HEK293 (cell line): ENCODE measurements around the gene CYP4Z1.
"Not testable (repeated sequence)": the region's sequence is repeated elsewhere in the genome, so short reads cannot be mapped to it uniquely, and the experiment has no call there.

Source experiments
- CTCF ChIA-PET: fragments of 350-600 bp; formaldehyde crosslinking; extraction: SDS; loops from one replicate; lab custom pipeline; 2021; ENCODE audit warnings: antibody characterized with exemption; lab: Yijun Ruan, JAX
- POLR2A ChIA-PET: fragments of 300-600 bp; formaldehyde crosslinking; extraction: SDS; loops from one replicate; lab custom pipeline; 2020; ENCODE audit warnings: antibody characterized with exemption, inconsistent platforms; lab: Yijun Ruan, JAX
- H3K27ac ChIP-seq: fragments of 200-500 bp; sonication (Bioruptor generic); 2 replicates; pipeline ENCODE4 v1.5.1; 2014; ENCODE audit warnings: low read depth, low read length, control low read depth, inconsistent platforms; ENCODE audit errors: extremely low read depth
- H3K36me3 ChIP-seq, 2 experiments: fragments of 200-500 bp in 1 of 2; sonication (Bioruptor generic) in 1 of 2; 1 replicate in 1 of 2; 2 replicates in 1 of 2; pipeline ENCODE4 v1.5.1; 2014 to 2017; ENCODE audit warnings: inconsistent platforms in 2 of 2, low read length in 2 of 2; ENCODE audit not compliant: control insufficient read depth in 2 of 2, insufficient read depth in 1 of 2
- H3K4me1 ChIP-seq: fragments of 200-500 bp; sonication (Bioruptor generic); 2 replicates; pipeline ENCODE4 v1.5.1; 2014; ENCODE audit warnings: mild to moderate bottlenecking, low read length, inconsistent platforms; ENCODE audit not compliant: control insufficient read depth, insufficient read depth
- H3K4me3 ChIP-seq: 2 replicates; pipeline ENCODE4 v1.5.1; 2011; ENCODE audit warnings: low read depth, mild to moderate bottlenecking, control low read depth, low read length, moderate library complexity
- H3K9me3 ChIP-seq: fragments of 200-500 bp; sonication (Bioruptor generic); 2 replicates; pipeline ENCODE4 v1.5.1; 2014; ENCODE audit warnings: low read depth, low read length, inconsistent platforms; ENCODE audit not compliant: control insufficient read depth, insufficient read depth
- GLIS2 ChIP-seq: fragments of 450-650 bp; formaldehyde crosslinking; IDR thresholded peaks from 2 replicates; pipeline ENCODE4 v1.5.1; 2016; ENCODE audit warnings: missing biosample characterization, missing genetic modification characterization
- INSM2 ChIP-seq: fragments of 450-650 bp; formaldehyde crosslinking; IDR thresholded peaks from 2 replicates; pipeline ENCODE4 v1.5.1; 2016; ENCODE audit warnings: missing biosample characterization, missing genetic modification characterization
- SETDB1 ChIP-seq: IDR thresholded peaks from one replicate; pipeline ENCODE4 v1.6.1; 2017; ENCODE audit warnings: mild to moderate bottlenecking, low read length, moderate library complexity, mixed read lengths; ENCODE audit not compliant: insufficient read length
- TCF7L2 ChIP-seq: IDR thresholded peaks from 2 replicates; pipeline ENCODE4 v1.6.1; 2011; ENCODE audit warnings: low read depth, mild to moderate bottlenecking, inconsistent platforms, low read length, moderate library complexity, borderline replicate concordance
- ZBTB44 ChIP-seq: fragments of 450-650 bp; IDR thresholded peaks from 2 replicates; pipeline ENCODE4 v1.5.1; 2018; ENCODE audit warnings: missing biosample characterization, mild to moderate bottlenecking, missing genetic modification characterization
- ZIC2 ChIP-seq: fragments of 450-650 bp; formaldehyde crosslinking; IDR thresholded peaks from 2 replicates; pipeline ENCODE4 v1.5.1; 2016; ENCODE audit warnings: missing biosample characterization, missing genetic modification characterization
- ZNF133 ChIP-seq: fragments of 450-650 bp; formaldehyde crosslinking; IDR thresholded peaks from 2 replicates; pipeline ENCODE4 v1.5.1; 2016; ENCODE audit warnings: missing biosample characterization, missing genetic modification characterization
- ZNF174 ChIP-seq: fragments of 450-650 bp; formaldehyde crosslinking; IDR thresholded peaks from 2 replicates; pipeline ENCODE4 v1.5.0; 2017; ENCODE audit warnings: missing biosample characterization, mild to moderate bottlenecking, missing genetic modification characterization
- ZNF19 ChIP-seq: fragments of 450-650 bp; formaldehyde crosslinking; IDR thresholded peaks from 2 replicates; pipeline ENCODE4; 2016; ENCODE audit warnings: missing biosample characterization, missing genetic modification characterization, low read depth
- ZNF248 ChIP-seq: fragments of 450-650 bp; formaldehyde crosslinking; IDR thresholded peaks from 2 replicates; pipeline ENCODE4 v1.5.1; 2017; ENCODE audit warnings: missing biosample characterization, missing genetic modification characterization
- ZNF350 ChIP-seq: fragments of 450-650 bp; formaldehyde crosslinking; IDR thresholded peaks from 2 replicates; pipeline ENCODE4 v1.5.0; 2017; ENCODE audit warnings: missing biosample characterization, mild to moderate bottlenecking, missing genetic modification characterization
- ZNF426 ChIP-seq: fragments of 450-650 bp; formaldehyde crosslinking; IDR thresholded peaks from 2 replicates; pipeline ENCODE4 v1.5.1; 2017; ENCODE audit warnings: missing biosample characterization, missing genetic modification characterization, mild to moderate bottlenecking, inconsistent platforms, moderate library complexity
- ZNF530 ChIP-seq: fragments of 450-650 bp; formaldehyde crosslinking; IDR thresholded peaks from 2 replicates; pipeline ENCODE4 v1.5.1; 2016; ENCODE audit warnings: low read depth, missing biosample characterization, missing genetic modification characterization
- ZNF548 ChIP-seq: fragments of 450-650 bp; formaldehyde crosslinking; IDR thresholded peaks from 2 replicates; pipeline ENCODE4 v1.5.1; 2016; ENCODE audit warnings: missing biosample characterization, missing genetic modification characterization
- ZNF585B ChIP-seq: fragments of 450-650 bp; formaldehyde crosslinking; IDR thresholded peaks from 2 replicates; pipeline ENCODE4 v1.5.1; 2016; ENCODE audit warnings: missing biosample characterization, missing genetic modification characterization
- ZNF777 ChIP-seq: fragments of 450-650 bp; formaldehyde crosslinking; IDR thresholded peaks from 2 replicates; pipeline ENCODE4 v1.5.1; 2017; ENCODE audit warnings: missing biosample characterization, missing genetic modification characterization, borderline replicate concordance
- TF ChIP-seq, protein P1 (sequence below): fragments of 450-650 bp; formaldehyde crosslinking; IDR thresholded peaks from 2 replicates; pipeline ENCODE4 v1.5.1; 2016; ENCODE audit warnings: missing biosample characterization, missing genetic modification characterization
- TF ChIP-seq, protein P2 (sequence below): fragments of 450-650 bp; formaldehyde crosslinking; IDR thresholded peaks from 2 replicates; pipeline ENCODE4 v1.5.1; 2016; ENCODE audit warnings: missing biosample characterization, missing genetic modification characterization, low read depth

CYP4Z1 gene

GRCh38 chr1:47137925-47138615, 71.0 kb downstream of the CYP4Z1 start:
- Histone ChIP-seq H3K36me3 (no peaks in the 10 kb centered on the region), H3K4me3 (no peak overlapping the region), H3K9me3 (no peaks in the 10 kb centered on the region), H3K4me1 (no peaks in the 10 kb centered on the region), H3K27ac (no peak overlapping the region)
- TF ChIP-seq ZNF133 (tag by site-specific recombination) (no peak), ZNF426 (no peak), ZNF585B (tag by site-specific recombination) (no peak), ZNF350 (tag by site-specific recombination) (no peak), ZNF174 (tag by site-specific recombination) (no peak), INSM2 (tag by site-specific recombination) (no peak), ZNF248 (tag by site-specific recombination) (no peak), SETDB1 (no peak), ZNF530 (tag by site-specific recombination) (no peak), GLIS2 (no peak), ZIC2 (tag by site-specific recombination) (no peak), ZBTB44 (no peak), TCF7L2 (no peak), ZNF19 (tag by site-specific recombination) (no peak), ZNF777 (tag by site-specific recombination) (no peak), ZNF548 (no peak)
- TF ChIP-seq, protein P1, sequence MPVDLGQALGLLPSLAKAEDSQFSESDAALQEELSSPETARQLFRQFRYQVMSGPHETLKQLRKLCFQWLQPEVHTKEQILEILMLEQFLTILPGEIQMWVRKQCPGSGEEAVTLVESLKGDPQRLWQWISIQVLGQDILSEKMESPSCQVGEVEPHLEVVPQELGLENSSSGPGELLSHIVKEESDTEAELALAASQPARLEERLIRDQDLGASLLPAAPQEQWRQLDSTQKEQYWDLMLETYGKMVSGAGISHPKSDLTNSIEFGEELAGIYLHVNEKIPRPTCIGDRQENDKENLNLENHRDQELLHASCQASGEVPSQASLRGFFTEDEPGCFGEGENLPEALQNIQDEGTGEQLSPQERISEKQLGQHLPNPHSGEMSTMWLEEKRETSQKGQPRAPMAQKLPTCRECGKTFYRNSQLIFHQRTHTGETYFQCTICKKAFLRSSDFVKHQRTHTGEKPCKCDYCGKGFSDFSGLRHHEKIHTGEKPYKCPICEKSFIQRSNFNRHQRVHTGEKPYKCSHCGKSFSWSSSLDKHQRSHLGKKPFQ: no peak
- TF ChIP-seq, protein P2, sequence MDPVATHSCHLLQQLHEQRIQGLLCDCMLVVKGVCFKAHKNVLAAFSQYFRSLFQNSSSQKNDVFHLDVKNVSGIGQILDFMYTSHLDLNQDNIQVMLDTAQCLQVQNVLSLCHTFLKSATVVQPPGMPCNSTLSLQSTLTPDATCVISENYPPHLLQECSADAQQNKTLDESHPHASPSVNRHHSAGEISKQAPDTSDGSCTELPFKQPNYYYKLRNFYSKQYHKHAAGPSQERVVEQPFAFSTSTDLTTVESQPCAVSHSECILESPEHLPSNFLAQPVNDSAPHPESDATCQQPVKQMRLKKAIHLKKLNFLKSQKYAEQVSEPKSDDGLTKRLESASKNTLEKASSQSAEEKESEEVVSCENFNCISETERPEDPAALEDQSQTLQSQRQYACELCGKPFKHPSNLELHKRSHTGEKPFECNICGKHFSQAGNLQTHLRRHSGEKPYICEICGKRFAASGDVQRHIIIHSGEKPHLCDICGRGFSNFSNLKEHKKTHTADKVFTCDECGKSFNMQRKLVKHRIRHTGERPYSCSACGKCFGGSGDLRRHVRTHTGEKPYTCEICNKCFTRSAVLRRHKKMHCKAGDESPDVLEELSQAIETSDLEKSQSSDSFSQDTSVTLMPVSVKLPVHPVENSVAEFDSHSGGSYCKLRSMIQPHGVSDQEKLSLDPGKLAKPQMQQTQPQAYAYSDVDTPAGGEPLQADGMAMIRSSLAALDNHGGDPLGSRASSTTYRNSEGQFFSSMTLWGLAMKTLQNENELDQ (tag by site-specific recombination): no peak
- ChIA-PET POLR2A (no interaction called here), CTCF (interaction anchor here (0.7 kb wide), 1 partner anchor 299 kb away, joined by 3 read pairs; no protein-coding TSS in a partner anchor)

- H3K36me3 ChIP-seq, H3K4me1 ChIP-seq, H3K27ac ChIP-seq, POLR2A ChIA-PET, H3K4me3 ChIP-seq, H3K9me3 ChIP-seq: not testable (repeated sequence)
- CTCF ChIA-PET: interaction anchor here (0.7 to 0.8 kb wide), 2 partner anchors 35 to 53 kb away, joined by 3 to 7 read pairs; no protein-coding TSS in a partner anchor
These were observed 73.3 kb downstream of the CYP4Z1 start for GRCh38 chr1:47140358-47140757.
